ENCODE results near the gene CLEC4G. TPM values are rescaled to one million over a fixed set of nuclear protein-coding genes. Genes with fewer than 3 reads are reported as not detected.

CLEC4G gene, protein sequence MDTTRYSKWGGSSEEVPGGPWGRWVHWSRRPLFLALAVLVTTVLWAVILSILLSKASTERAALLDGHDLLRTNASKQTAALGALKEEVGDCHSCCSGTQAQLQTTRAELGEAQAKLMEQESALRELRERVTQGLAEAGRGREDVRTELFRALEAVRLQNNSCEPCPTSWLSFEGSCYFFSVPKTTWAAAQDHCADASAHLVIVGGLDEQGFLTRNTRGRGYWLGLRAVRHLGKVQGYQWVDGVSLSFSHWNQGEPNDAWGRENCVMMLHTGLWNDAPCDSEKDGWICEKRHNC
- total RNA-seq, result not detected in 2 replicates

DNA sequence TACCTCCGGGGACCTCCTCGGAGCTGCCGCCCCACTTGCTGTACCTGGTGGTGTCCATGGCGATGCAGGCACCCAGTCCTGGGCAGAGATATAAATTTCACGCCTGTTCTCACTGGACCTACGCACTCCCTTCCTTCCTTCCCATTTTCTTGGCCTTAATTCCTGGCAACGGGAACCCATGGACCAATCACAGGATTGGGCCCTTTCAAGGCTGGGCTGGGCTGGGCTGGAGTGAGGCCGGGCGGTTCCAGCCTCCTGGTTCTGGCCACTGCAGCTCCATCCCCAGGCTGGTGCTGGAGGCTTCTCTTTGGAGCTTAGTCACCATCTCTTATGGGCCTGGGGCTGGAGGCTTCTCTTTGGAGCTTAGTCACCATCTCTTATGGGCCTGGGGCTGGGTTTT lies at the start of gene CLEC4G:
Gene CLEC4G, minus strand, starts transcription at position 66 of the 400 bp plus-strand sequence. Its CDS starts 8 bp downstream, at position 58.

DNA sequence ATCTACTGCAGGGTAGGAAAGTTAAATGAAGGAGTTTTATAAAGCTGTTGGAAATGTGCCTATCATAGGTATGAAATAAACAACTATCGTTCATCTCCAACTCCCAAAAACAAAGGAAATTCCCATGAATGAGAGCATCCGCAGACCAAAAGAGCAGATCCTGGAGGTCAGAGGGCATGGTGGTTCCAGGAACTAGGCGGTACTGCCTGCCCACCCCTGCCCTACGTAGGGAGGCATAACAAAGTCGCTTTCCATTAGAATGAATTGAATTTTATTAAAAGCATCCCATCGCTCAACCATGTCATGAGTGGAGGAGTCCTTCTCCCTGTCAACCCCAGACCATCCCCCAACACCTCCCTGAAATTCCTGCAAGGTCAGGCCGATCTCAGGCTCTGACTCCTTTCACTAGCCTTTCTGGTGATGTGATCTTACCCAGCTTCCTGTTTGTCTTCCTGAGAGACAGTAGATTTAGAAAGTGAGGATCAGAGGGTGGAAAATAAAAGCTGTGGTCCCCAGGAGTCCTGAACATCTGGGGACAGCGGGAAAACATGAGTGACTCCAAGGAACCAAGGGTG lies 30.9 kb upstream of the CLEC4G start, which contains the start of gene CLEC4M:
Gene CLEC4M, plus strand, starts transcription at position 525 of the 575 bp plus-strand sequence. Its CDS starts 24 bp downstream, at position 549.

DNA sequence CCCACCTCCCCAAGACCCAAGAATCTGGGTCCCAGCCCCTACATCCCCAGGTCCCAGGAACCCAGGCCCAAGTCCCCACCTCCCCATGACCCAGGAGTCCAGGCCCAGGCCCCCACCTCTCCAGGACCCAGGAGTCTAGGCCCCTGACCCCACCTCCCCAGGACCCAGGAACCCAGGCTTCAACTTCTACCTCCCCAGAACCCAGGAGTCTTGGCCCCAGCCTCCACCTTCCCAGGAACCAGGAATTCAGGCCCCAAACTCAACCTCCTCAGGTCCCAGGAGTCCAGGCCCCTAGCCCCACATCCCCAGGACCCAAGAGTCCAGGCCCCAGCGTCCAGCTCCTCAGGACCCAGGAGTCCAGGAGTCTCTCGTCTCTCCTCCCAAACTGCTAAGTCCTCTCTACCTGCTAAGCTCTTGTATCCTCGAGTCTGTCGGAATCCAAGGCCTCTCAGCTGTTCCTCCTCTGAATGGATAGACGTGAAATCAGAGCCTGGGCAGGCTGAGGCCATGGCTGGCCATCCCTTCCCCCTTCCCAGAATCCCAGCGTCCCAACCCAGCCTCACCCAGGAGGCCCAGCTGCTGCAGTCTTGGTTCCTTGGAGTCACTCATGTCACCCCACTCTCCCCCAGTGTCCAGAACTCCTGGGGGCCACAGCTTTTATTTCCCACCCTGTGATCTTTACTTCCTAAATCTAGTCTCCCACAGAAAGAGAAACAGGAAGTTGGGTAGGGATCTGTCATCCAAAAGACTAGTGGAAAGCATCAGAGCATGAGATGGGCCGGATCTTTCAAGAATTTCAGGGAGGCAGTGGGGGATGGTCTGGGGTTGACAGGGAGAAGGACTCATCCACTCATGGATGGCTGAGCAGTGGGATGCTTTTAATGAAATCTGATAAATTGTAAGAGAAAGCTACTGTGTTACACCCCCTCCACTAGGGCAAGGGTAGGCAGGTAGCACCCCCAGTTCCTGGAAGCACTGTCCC lies 15.3 kb upstream of the CLEC4G start, which contains the start of gene CD209:
Gene CD209, minus strand, starts transcription at position 632 of the 982 bp plus-strand sequence. Its CDS starts 23 bp downstream, at position 609.

DNA sequence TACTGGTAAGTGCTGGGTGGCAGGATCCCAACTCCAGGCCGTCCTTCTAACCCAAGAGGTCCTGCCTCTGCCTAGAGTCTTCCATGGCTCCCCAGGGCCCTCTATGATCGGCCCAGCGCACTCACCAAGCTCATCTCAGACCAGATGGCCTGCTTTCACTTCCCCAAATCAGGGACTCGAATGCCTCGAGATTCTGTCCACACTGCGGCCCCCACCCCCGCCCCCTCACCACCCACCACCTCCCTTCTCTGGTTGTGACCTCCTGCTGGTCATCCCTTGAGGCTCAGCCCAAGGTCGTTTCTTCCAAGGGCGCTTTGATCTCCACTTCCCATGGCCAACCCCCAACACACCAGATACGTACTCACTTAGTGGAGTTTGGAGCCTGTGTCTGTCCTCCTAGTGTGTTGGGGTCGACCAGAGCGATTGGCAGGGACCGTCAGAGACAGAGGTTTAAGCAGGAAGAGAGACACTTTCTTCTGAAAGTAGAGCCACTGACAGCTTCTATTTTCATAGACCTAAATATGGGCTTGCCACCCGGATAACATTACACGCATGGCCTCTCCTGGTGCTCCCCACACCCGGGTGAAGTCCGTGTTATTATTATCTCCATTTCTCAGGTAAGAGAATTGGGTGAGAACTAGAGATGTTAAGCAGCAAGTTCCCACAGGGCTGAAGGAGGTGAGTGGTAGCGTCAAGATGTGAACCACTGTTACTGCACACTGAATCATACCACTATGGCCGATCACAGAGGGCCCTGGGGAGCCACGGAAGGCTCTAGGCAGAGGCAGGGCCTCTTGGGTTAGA lies 30.1 kb downstream of the CLEC4G start, which contains the start of gene FCER2:
Gene FCER2, minus strand, starts transcription at position 478 of the 804 bp plus-strand sequence. CDS start 2,371 bp downstream, outside the sequence.

DNA sequence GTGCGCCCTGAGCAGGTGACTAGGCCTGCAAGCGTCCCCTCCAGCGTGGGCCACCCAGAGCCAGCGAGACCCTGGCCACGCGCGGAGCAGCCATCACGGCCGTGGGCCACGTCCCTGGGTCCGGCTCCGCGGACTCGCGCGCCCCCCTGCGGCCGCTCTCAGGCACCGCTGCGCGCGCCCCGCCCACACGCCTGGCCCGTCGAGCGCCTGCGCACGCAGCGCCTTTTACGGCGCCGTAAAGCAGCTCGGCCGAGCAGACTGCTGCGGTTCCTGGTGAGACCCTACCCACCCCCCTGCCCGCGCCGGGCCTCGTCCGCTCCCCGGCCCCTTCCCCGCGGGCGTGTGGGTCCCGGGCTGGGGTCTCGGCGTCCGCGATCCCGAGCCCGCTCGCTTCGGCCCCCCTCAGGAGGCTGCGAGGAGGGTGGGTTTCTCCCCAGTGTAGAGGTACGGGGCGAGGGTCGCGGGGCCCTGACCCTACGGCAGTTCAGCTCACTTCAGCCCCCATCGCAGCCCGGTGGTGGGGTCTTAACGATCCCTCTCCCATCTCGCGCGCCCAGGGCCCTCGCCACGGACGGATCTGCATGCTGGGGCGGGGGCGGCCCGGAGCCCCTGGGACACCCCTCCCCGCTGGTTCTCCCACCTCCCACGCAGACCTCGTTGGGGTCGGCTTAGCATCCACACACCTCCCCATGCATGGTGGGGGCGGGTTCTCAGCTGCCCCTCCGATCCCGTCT lies 51.1 kb downstream of the CLEC4G start, which contains the start of gene TRAPPC5:
Gene TRAPPC5, plus strand, starts transcription at position 228 of the 734 bp plus-strand sequence. CDS start 1,421 bp downstream, outside the sequence.

Other genes with a start within 250 kb of the CLEC4G start
- 1.7 and 2.9 TPM in 2 replicates for gene PEX11G, start 243.1 kb downstream of the CLEC4G start, total RNA-seq
- 18.5 and 22.7 TPM in 2 replicates for gene ZNF358, start 216.0 kb downstream of the CLEC4G start, total RNA-seq
- 5.7 and 8.4 TPM in 2 replicates for gene MCOLN1, start 209.5 kb downstream of the CLEC4G start, total RNA-seq
- 57.8 and 64.2 TPM in 2 replicates for gene PNPLA6, start 196.4 kb downstream of the CLEC4G start, total RNA-seq
- gene CAMSAP3, start 136.2 kb downstream of the CLEC4G start, total RNA-seq, result not detected in 2 replicates
- 26.4 and 28.4 TPM in 2 replicates for gene XAB2, start 102.6 kb downstream of the CLEC4G start, total RNA-seq
- gene PET100, start 102.3 kb downstream of the CLEC4G start, total RNA-seq, result 6.4 and 11.1 TPM in 2 replicates
- gene PCP2, start 98.4 kb downstream of the CLEC4G start, total RNA-seq, result not detected in 2 replicates
- 0.76 and 1.7 TPM in 2 replicates for gene STXBP2, start 95.0 kb downstream of the CLEC4G start, total RNA-seq
- not detected in 2 replicates for gene RETN, start 63.1 kb downstream of the CLEC4G start, total RNA-seq
- gene MCEMP1, start 55.0 kb downstream of the CLEC4G start, total RNA-seq, result not detected in 2 replicates
- 40.4 and 41.4 TPM in 2 replicates for gene TRAPPC5, start 51.3 kb downstream of the CLEC4G start, total RNA-seq
- not detected in 2 replicates for gene FCER2, start 30.0 kb downstream of the CLEC4G start, total RNA-seq
- gene CD209, start 15.4 kb upstream of the CLEC4G start, total RNA-seq, result not detected in 2 replicates
- not detected in 2 replicates for gene CLEC4M, start 31.1 kb upstream of the CLEC4G start, total RNA-seq
- 14.4 and 14.5 TPM in 2 replicates for gene EVI5L, start 98.1 kb upstream of the CLEC4G start, total RNA-seq
- gene PRR36, start 142.3 kb upstream of the CLEC4G start, total RNA-seq, result not detected in 2 replicates
- 6.1 and 7.8 TPM in 2 replicates for gene LRRC8E, start 156.4 kb upstream of the CLEC4G start, total RNA-seq
- 9.5 and 9.7 TPM in 2 replicates for gene MAP2K7, start 171.8 kb upstream of the CLEC4G start, total RNA-seq
- gene TGFBR3L, start 182.7 kb upstream of the CLEC4G start, total RNA-seq, result 0.26 and 0.76 TPM in 2 replicates
- gene SNAPC2, start 188.2 kb upstream of the CLEC4G start, total RNA-seq, result 23.7 and 25.9 TPM in 2 replicates
- 1.1 and 1.3 TPM in 2 replicates for gene CTXN1, start 194.0 kb upstream of the CLEC4G start, total RNA-seq
- gene TIMM44, start 211.6 kb upstream of the CLEC4G start, total RNA-seq, result 39.9 and 48.3 TPM in 2 replicates

All from articular chondrocyte of knee joint (primary cell).